Karpas-422 (cell line): ENCODE measurements around the gene IFNA7. TPM values are rescaled to one million over a fixed set of nuclear protein-coding genes. Genes with fewer than 3 reads are reported as not detected.
"Not testable (repeated sequence)": the region's sequence is repeated elsewhere in the genome, so short reads cannot be mapped to it uniquely, and the experiment has no call there.

Source experiments
- DNase-seq: peaks from one replicate; pipeline ENCODE4 v3.0.0-alpha.2; 2015
- H2AFZ ChIP-seq: fragments of 200-600 bp; sonication (generic); 2 replicates; pipeline ENCODE4 v1.6.1; 2014; ENCODE audit warnings: antibody characterized with exemption, low read length, mixed read lengths
- H3K27ac ChIP-seq: fragments of 200-600 bp; sonication (generic); 2 replicates; pipeline ENCODE4 v1.5.1; 2014; ENCODE audit warnings: mild to moderate bottlenecking, low read length, moderate library complexity
- H3K27me3 ChIP-seq: fragments of 200-600 bp; sonication (generic); 2 replicates; pipeline ENCODE4 v1.6.1; 2014; ENCODE audit warnings: low read length, mixed read lengths
- H3K36me3 ChIP-seq: fragments of 200-600 bp; sonication (generic); 2 replicates; pipeline ENCODE4 v1.6.1; 2014; ENCODE audit warnings: low read length, mixed read lengths; ENCODE audit not compliant: insufficient read depth
- H3K4me1 ChIP-seq: fragments of 200-600 bp; sonication (generic); 2 replicates; pipeline ENCODE4 v1.6.1; 2014; ENCODE audit warnings: mild to moderate bottlenecking, low read length, mixed read lengths
- H3K4me2 ChIP-seq: fragments of 200-600 bp; sonication (generic); 2 replicates; pipeline ENCODE4 v1.6.1; 2014; ENCODE audit warnings: low read length, low read depth, mild to moderate bottlenecking; ENCODE audit not compliant: poor library complexity, severe bottlenecking
- H3K4me3 ChIP-seq: fragments of 200-600 bp; sonication (generic); 2 replicates; pipeline ENCODE4 v1.5.1; 2014; ENCODE audit warnings: mild to moderate bottlenecking, antibody characterized with exemption, low read length, mixed read lengths
- H3K79me2 ChIP-seq: fragments of 200-600 bp; sonication (generic); 2 replicates; pipeline ENCODE4 v1.6.1; 2014; ENCODE audit warnings: mild to moderate bottlenecking, low read length, mixed read lengths
- H3K9ac ChIP-seq: fragments of 200-600 bp; sonication (generic); 2 replicates; pipeline ENCODE4 v1.6.0; 2014; ENCODE audit warnings: low read length
- H3K9me2 ChIP-seq: fragments of 200-600 bp; sonication (generic), shearing (Covaris generic); replicated peaks from 2 replicates; pipeline ENCODE4 v1.6.0; 2014; ENCODE audit warnings: mild to moderate bottlenecking, low read length, moderate library complexity; ENCODE audit not compliant: insufficient read depth
- H3K9me3 ChIP-seq: fragments of 300-700, 200-600 bp; sonication (generic); 2 replicates; pipeline ENCODE4 v1.6.1; 2014; ENCODE audit warnings: low read length, mixed read lengths
- H4K20me1 ChIP-seq: fragments of 200-600 bp; sonication (generic); 2 replicates; pipeline ENCODE4 v1.6.1; 2014; ENCODE audit warnings: mild to moderate bottlenecking, antibody characterized with exemption, low read length, low read depth; ENCODE audit not compliant: insufficient read depth
- total RNA-seq: library from RNA; depleted of rRNA; stranded (reverse); fragments of >200 nt; shearing (Covaris generic); gene quantifications from 2 replicates; pipeline ENCODE4 v1.2.3, GENCODE V29; 2014; ENCODE audit warnings: low replicate concordance

The IFNA7 gene
- total RNA-seq, 1 experiment from 2014 or later: not detected

DNA sequence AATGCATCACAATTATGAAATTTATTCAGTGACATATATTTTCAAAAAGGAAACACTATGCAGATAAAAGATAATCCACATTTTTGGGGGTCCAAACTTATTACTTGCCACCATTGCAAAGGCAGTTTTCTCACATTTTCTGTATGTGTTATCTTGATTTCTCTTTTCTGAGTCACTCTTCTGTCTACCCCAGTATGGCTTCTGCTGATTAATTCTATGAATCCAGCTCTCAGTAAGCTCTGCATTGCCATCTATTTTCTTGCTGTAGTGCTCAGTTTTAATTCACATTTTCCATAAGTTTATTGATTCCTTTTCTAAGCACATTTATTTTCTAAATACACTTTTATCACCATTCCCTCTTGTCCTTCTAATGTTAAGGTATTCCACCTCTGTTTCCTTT is 3.2 kb upstream of the IFNA7 start:
- Histone ChIP-seq H3K27ac (no peak overlapping the region), H3K36me3 (no peaks in the 10 kb centered on the region), H3K4me1 (no peaks in the 10 kb centered on the region), H3K79me2 (no peaks in the 10 kb centered on the region), H4K20me1 (no peaks in the 10 kb centered on the region), H3K4me2 (no peak overlapping the region), H3K4me3 (no peak overlapping the region), H3K9me3 (no peaks in the 10 kb centered on the region), H2AFZ (no peak overlapping the region), H3K27me3 (no peaks in the 10 kb centered on the region), H3K9me2 (no peaks in the 10 kb centered on the region), H3K9ac (no peak overlapping the region)
- DNase-seq: no peak

GRCh38 chr9:21194867-21195776 is 6.9 kb downstream of the IFNA7 start:
- not testable (repeated sequence) for H3K4me1 ChIP-seq, H3K9me3 ChIP-seq, H3K4me2 ChIP-seq, H3K9ac ChIP-seq, H3K79me2 ChIP-seq, H4K20me1 ChIP-seq, H3K4me3 ChIP-seq, H3K36me3 ChIP-seq, H3K27me3 ChIP-seq, H3K27ac ChIP-seq, H2AFZ ChIP-seq, H3K9me2 ChIP-seq
- DNase-seq: peak; percentile 69

- H3K9me2 ChIP-seq, H3K36me3 ChIP-seq, H2AFZ ChIP-seq, DNase-seq, H3K27ac ChIP-seq, H3K9ac ChIP-seq, H3K4me2 ChIP-seq, H3K4me1 ChIP-seq, H3K9me3 ChIP-seq, H3K79me2 ChIP-seq, H3K4me3 ChIP-seq, H3K27me3 ChIP-seq, H4K20me1 ChIP-seq: not testable (repeated sequence)
Observed at GRCh38 chr9:21187487-21187886, 14.5 kb downstream of the IFNA7 start, which contains the start of gene IFNA4. TSS of gene IFNA4 (minus strand) at chr9:21187587. CDS start at chr9:21187531, 56 bp downstream.

DNA sequence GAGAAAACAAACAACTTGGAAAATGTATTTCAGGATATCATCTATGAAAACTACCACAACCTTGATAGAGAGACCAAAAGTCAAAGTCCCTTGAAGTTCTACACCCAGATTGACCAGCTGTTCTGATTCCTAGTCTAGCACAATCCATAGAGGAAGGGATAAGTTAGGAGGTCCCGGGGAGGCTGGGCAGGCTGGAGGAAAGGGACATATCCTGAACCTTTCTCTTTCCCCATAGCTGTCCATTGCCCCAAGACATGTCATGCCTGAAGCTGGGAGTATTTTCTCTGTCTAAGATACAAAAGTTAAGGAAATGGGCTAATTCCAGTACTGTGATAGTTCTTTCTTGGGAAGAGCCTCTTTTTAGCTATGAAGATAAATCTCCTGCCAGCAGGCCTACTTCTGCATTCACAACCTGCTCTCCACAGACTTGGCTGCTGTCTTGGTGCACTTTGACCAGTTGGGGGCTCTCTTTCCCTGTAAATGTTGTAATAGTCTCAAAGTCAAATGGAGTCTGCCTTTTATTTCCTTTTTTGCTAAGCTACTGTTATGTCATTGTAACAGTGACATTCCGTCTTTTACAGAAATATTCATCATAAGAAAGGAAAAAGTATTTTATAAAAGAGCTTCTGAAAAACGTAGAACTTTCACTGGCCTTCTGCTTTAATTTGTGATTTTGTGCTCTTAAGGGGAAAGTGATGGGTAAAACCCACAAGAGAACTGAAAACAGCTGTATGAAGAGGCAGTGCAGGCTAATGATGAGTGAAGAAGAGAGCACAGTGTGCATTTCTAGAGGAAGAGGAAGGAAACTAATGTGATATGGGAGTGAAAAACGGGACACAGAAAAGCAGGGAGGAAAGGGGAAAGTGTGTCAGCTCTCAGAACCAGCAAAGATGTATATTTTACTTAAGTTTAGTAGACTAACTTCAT is 18.9 kb downstream of the IFNA7 start:
- H3K27ac ChIP-seq, H3K9me2 ChIP-seq, H4K20me1 ChIP-seq, H3K36me3 ChIP-seq, H3K79me2 ChIP-seq, H3K4me1 ChIP-seq, H3K9me3 ChIP-seq, H3K9ac ChIP-seq, H2AFZ ChIP-seq, H3K4me2 ChIP-seq, H3K27me3 ChIP-seq, H3K4me3 ChIP-seq: not testable (repeated sequence)
- peak; percentile 72 for DNase-seq

GRCh38 chr9:21174671-21175070 is 27.3 kb downstream of the IFNA7 start:
- no peak overlapping the region for H3K4me3 ChIP-seq
- peaks cover 2% of the 10 kb centered on the region; the same call in 1 of the 2 replicates for H4K20me1 ChIP-seq
- no peak for DNase-seq
- H3K4me1 ChIP-seq: no peaks in the 10 kb centered on the region
- no peaks in the 10 kb centered on the region for H3K36me3 ChIP-seq
- no peak overlapping the region for H3K27ac ChIP-seq
- H3K9me2 ChIP-seq: no peaks in the 10 kb centered on the region
- no peak overlapping the region for H3K9ac ChIP-seq
- no peak overlapping the region for H3K4me2 ChIP-seq
- no peak overlapping the region for H2AFZ ChIP-seq
- no peaks in the 10 kb centered on the region for H3K79me2 ChIP-seq
- H3K27me3 ChIP-seq: no peaks in the 10 kb centered on the region
- H3K9me3 ChIP-seq: no peaks in the 10 kb centered on the region

DNA sequence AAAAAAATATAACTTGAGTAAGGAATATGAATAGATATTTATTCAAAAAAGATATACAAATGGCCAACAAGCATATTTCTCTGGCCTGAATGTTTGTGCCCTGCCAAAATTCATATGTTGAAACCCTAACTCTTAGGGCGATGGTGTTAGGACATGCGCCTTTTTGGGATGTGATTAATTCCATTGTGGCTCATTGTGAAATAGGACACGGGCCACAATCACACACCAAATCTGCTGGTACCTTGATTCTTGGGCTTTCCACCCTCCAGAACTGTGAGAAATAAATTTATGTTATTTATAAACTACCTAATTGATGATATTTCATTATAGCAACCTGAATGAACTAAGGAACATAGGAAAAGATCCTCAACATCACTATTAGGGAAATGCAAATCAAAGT is 29.8 kb downstream of the IFNA7 start:
- no peaks in the 10 kb centered on the region for H4K20me1 ChIP-seq
- H3K79me2 ChIP-seq: no peaks in the 10 kb centered on the region
- no peaks in the 10 kb centered on the region for H3K36me3 ChIP-seq
- H3K9ac ChIP-seq: no peak overlapping the region
- H3K4me2 ChIP-seq: no peak overlapping the region
- no peaks in the 10 kb centered on the region for H3K27me3 ChIP-seq
- H3K27ac ChIP-seq: no peak overlapping the region
- DNase-seq: no peak
- no peak overlapping the region for H3K4me3 ChIP-seq
- no peak overlapping the region for H2AFZ ChIP-seq
- no peaks in the 10 kb centered on the region for H3K9me2 ChIP-seq
- H3K9me3 ChIP-seq: no peaks in the 10 kb centered on the region
- H3K4me1 ChIP-seq: no peaks in the 10 kb centered on the region

DNA sequence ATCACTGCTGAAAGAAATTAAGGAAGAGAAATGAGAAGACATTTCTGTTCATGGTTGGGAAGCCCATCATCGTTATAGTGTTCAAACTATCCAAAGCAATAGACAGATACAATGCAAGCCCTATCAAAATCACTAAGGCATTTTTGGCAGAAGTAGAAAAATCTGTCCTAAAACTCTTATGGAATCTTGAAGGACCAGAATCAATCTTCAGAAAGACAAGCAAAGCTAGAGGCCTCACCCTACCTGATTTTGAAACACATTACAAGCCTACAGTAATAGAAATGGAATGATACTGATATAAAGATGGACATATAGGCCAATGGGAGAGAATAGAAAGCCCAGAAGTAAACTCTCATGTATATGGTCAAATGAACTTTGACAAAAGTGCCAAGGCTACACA is 30.7 kb downstream of the IFNA7 start:
- no peak overlapping the region for H3K4me2 ChIP-seq
- no peak for DNase-seq
- no peaks in the 10 kb centered on the region for H3K36me3 ChIP-seq
- H3K79me2 ChIP-seq: no peaks in the 10 kb centered on the region
- H3K4me1 ChIP-seq: no peaks in the 10 kb centered on the region
- H4K20me1 ChIP-seq: no peaks in the 10 kb centered on the region
- no peak overlapping the region for H3K9ac ChIP-seq
- H3K4me3 ChIP-seq: no peak overlapping the region
- no peak overlapping the region for H3K27ac ChIP-seq
- no peak overlapping the region for H2AFZ ChIP-seq
- H3K9me3 ChIP-seq: no peaks in the 10 kb centered on the region
- no peaks in the 10 kb centered on the region for H3K27me3 ChIP-seq
- H3K9me2 ChIP-seq: no peaks in the 10 kb centered on the region

DNA sequence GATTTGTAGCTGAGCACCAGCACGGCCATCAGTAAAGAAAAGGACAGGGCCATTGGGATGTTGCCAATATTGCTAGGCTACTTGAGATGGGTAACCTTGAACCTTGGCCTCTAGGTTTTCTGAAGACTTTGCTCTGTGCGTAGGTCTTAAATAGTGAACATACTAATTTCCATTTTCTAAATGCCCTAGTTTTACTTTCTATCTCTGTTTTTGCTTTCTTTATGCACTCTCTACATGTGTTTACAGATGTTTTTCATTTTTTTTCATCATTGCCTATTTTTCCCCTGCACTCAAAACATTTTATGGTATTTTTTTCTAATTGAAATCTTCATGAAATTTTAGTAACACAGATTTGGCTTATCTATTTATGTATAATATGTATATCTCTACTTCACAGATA is 35.4 kb downstream of the IFNA7 start, which contains the start of gene IFNA21:
IFNA21 (minus strand) TSS at position 101 of the 400 bp plus-strand sequence; CDS start at position 53, 48 bp downstream.
- not testable (repeated sequence) for H3K4me1 ChIP-seq, H3K9me3 ChIP-seq, H2AFZ ChIP-seq, DNase-seq, H3K27me3 ChIP-seq, H3K36me3 ChIP-seq, H3K4me2 ChIP-seq, H3K4me3 ChIP-seq, H3K9me2 ChIP-seq, H3K9ac ChIP-seq, H3K27ac ChIP-seq, H4K20me1 ChIP-seq, H3K79me2 ChIP-seq
